ENCODE data around the gene NCOA7.

Gene NCOA7

GRCh38 chr6:125790358-125791150 is at the start of gene NCOA7:
TSS of gene NCOA7 (plus strand) at chr6:125790960. CDS start at chr6:125815355, 24,395 bp downstream.
- TF ChIP-seq CTCF (IDR thresholded peaks at IDR 0.05; ENCODE audit: low read length, missing control alignments) = no peak
- DNase-seq (ENCODE audit: low read depth) = peak; percentile 69
- peak within 1 kb of the TSS; percentile 85 for H3K4me3 ChIP-seq (replicated peaks; ENCODE audit: low read depth, low read length)

- TF ChIP-seq CTCF (IDR thresholded peaks at IDR 0.05; ENCODE audit: low read length, missing control alignments) = no peak
- no peak for DNase-seq (ENCODE audit: low read depth)
- H3K4me3 ChIP-seq (replicated peaks; ENCODE audit: low read depth, low read length) = no peak overlapping the region
Observed at GRCh38 chr6:125741336-125741735, 49.4 kb upstream of the NCOA7 start.

- no peak overlapping the region for H3K4me3 ChIP-seq (replicated peaks; ENCODE audit: low read depth, low read length)
- no peak for TF ChIP-seq CTCF (IDR thresholded peaks at IDR 0.05; ENCODE audit: low read length, missing control alignments)
- DNase-seq (ENCODE audit: low read depth) = no peak
Observed at GRCh38 chr6:125742024-125742423, 48.7 kb upstream of the NCOA7 start.

- no peak for DNase-seq (ENCODE audit: low read depth)
- H3K4me3 ChIP-seq (replicated peaks; ENCODE audit: low read depth, low read length) = no peak overlapping the region
- no peak for TF ChIP-seq CTCF (IDR thresholded peaks at IDR 0.05; ENCODE audit: low read length, missing control alignments)
Observed at GRCh38 chr6:125742464-125743120, 48.2 kb upstream of the NCOA7 start.

GRCh38 chr6:125743604-125744003 is 47.2 kb upstream of the NCOA7 start:
- TF ChIP-seq CTCF (IDR thresholded peaks at IDR 0.05; ENCODE audit: low read length, missing control alignments) = no peak
- DNase-seq (ENCODE audit: low read depth) = no peak
- no peak overlapping the region for H3K4me3 ChIP-seq (replicated peaks; ENCODE audit: low read depth, low read length)

- H3K4me3 ChIP-seq (replicated peaks; ENCODE audit: low read depth, low read length) = no peak overlapping the region
- DNase-seq (ENCODE audit: low read depth) = no peak
- no peak for TF ChIP-seq CTCF (IDR thresholded peaks at IDR 0.05; ENCODE audit: low read length, missing control alignments)
Observed at GRCh38 chr6:125745281-125746018, 45.3 kb upstream of the NCOA7 start.
